ENCODE results near the gene BBIP1.

DNA sequence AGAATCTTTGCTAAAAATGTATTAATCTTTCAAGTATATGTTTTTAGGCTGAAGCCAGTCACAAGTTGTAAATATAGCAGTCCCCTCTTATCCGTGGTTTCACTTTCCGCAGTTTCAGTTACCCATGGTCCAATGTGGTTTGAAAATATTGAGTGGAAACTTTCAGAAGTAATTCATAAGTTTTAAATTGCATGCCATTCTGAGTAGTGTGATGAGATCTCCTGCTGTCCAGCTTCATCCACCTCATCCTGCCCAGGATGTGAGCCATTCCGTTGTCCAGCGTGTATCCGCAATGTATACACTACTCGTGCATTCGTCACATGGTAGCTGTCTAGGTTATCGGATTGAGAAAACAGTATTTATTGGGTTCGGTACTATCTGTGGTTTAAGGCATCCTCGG is 35.1 kb downstream of the BBIP1 start:
- TF ChIP-seq, protein P1, sequence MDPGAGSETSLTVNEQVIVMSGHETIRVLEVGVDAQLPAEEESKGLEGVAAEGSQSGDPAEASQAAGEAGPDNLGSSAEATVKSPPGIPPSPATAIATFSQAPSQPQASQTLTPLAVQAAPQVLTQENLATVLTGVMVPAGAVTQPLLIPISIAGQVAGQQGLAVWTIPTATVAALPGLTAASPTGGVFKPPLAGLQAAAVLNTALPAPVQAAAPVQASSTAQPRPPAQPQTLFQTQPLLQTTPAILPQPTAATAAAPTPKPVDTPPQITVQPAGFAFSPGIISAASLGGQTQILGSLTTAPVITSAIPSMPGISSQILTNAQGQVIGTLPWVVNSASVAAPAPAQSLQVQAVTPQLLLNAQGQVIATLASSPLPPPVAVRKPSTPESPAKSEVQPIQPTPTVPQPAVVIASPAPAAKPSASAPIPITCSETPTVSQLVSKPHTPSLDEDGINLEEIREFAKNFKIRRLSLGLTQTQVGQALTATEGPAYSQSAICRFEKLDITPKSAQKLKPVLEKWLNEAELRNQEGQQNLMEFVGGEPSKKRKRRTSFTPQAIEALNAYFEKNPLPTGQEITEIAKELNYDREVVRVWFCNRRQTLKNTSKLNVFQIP (CRISPR knock-in tag; IDR thresholded peaks at IDR 0.05; ENCODE audit: borderline replicate concordance, low read depth) = no peak
- no peak for TF ChIP-seq SNAI2 (CRISPR knock-in tag; IDR thresholded peaks at IDR 0.05)
- no peak for TF ChIP-seq RARB (CRISPR knock-in tag; IDR thresholded peaks at IDR 0.05)
- TF ChIP-seq ARNTL (CRISPR knock-in tag; IDR thresholded peaks at IDR 0.05; ENCODE audit: borderline replicate concordance, low read depth) = no peak
- TF ChIP-seq, protein P2, sequence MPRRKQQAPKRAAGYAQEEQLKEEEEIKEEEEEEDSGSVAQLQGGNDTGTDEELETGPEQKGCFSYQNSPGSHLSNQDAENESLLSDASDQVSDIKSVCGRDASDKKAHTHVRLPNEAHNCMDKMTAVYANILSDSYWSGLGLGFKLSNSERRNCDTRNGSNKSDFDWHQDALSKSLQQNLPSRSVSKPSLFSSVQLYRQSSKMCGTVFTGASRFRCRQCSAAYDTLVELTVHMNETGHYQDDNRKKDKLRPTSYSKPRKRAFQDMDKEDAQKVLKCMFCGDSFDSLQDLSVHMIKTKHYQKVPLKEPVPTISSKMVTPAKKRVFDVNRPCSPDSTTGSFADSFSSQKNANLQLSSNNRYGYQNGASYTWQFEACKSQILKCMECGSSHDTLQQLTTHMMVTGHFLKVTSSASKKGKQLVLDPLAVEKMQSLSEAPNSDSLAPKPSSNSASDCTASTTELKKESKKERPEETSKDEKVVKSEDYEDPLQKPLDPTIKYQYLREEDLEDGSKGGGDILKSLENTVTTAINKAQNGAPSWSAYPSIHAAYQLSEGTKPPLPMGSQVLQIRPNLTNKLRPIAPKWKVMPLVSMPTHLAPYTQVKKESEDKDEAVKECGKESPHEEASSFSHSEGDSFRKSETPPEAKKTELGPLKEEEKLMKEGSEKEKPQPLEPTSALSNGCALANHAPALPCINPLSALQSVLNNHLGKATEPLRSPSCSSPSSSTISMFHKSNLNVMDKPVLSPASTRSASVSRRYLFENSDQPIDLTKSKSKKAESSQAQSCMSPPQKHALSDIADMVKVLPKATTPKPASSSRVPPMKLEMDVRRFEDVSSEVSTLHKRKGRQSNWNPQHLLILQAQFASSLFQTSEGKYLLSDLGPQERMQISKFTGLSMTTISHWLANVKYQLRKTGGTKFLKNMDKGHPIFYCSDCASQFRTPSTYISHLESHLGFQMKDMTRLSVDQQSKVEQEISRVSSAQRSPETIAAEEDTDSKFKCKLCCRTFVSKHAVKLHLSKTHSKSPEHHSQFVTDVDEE (CRISPR knock-in tag; IDR thresholded peaks at IDR 0.05) = no peak
- TF ChIP-seq ZC3H10 (CRISPR knock-in tag; IDR thresholded peaks at IDR 0.05) = no peak
- TF ChIP-seq, protein P3, sequence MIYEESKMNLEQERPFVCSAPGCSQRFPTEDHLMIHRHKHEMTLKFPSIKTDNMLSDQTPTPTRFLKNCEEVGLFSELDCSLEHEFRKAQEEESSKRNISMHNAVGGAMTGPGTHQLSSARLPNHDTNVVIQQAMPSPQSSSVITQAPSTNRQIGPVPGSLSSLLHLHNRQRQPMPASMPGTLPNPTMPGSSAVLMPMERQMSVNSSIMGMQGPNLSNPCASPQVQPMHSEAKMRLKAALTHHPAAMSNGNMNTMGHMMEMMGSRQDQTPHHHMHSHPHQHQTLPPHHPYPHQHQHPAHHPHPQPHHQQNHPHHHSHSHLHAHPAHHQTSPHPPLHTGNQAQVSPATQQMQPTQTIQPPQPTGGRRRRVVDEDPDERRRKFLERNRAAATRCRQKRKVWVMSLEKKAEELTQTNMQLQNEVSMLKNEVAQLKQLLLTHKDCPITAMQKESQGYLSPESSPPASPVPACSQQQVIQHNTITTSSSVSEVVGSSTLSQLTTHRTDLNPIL (CRISPR knock-in tag; IDR thresholded peaks at IDR 0.05; ENCODE audit: low read depth) = no peak
- TF ChIP-seq TCF4 (CRISPR knock-in tag; IDR thresholded peaks at IDR 0.05; ENCODE audit: borderline replicate concordance) = no peak
- no peak for TF ChIP-seq ESRRG (CRISPR knock-in tag; IDR thresholded peaks at IDR 0.05)
- no peak for TF ChIP-seq ZFP30 (CRISPR knock-in tag; IDR thresholded peaks at IDR 0.05)
- TF ChIP-seq TOX (CRISPR knock-in tag; IDR thresholded peaks at IDR 0.05; ENCODE audit: borderline replicate concordance) = no peak
- TF ChIP-seq, protein P4, sequence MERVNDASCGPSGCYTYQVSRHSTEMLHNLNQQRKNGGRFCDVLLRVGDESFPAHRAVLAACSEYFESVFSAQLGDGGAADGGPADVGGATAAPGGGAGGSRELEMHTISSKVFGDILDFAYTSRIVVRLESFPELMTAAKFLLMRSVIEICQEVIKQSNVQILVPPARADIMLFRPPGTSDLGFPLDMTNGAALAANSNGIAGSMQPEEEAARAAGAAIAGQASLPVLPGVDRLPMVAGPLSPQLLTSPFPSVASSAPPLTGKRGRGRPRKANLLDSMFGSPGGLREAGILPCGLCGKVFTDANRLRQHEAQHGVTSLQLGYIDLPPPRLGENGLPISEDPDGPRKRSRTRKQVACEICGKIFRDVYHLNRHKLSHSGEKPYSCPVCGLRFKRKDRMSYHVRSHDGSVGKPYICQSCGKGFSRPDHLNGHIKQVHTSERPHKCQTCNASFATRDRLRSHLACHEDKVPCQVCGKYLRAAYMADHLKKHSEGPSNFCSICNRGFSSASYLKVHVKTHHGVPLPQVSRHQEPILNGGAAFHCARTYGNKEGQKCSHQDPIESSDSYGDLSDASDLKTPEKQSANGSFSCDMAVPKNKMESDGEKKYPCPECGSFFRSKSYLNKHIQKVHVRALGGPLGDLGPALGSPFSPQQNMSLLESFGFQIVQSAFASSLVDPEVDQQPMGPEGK (CRISPR knock-in tag; IDR thresholded peaks at IDR 0.05; ENCODE audit: borderline replicate concordance) = no peak
- TF ChIP-seq ZFP3 (CRISPR knock-in tag; IDR thresholded peaks at IDR 0.05) = no peak
- TF ChIP-seq CSDC2 (CRISPR knock-in tag; IDR thresholded peaks at IDR 0.05) = no peak

Data from SK-N-SH treated with all-trans-retinoic acid at 6 μM for 48 hours (cell line).